MM.1S (cell line): Measurements from ENCODE around the gene CACNA1C.

Experiments used
- DNase-seq: peaks from one replicate; pipeline ENCODE4 v3.0.0-alpha.2; 2015
- H2AFZ ChIP-seq: fragments of 300-600 bp; sonication (generic); 2 replicates; pipeline ENCODE4 v1.6.0; 2016; ENCODE audit warnings: antibody characterized with exemption, low read length
- H3F3A ChIP-seq: fragments of 300-600 bp; sonication (generic); 2 replicates; pipeline ENCODE4 v1.6.1; 2016; ENCODE audit warnings: mild to moderate bottlenecking, antibody characterized with exemption, low read length, moderate library complexity, mixed read lengths; ENCODE audit not compliant: insufficient read depth
- H3K27ac ChIP-seq: fragments of 300-600 bp; sonication (generic); 2 replicates; pipeline ENCODE4 v1.5.1; 2016; ENCODE audit warnings: mild to moderate bottlenecking, low read length
- H3K27me3 ChIP-seq: fragments of 300-600 bp; sonication (generic); replicated peaks from 2 replicates; pipeline ENCODE4 v1.6.0; 2016; ENCODE audit warnings: low read length; ENCODE audit not compliant: insufficient read depth
- H3K36me3 ChIP-seq: fragments of 300-600 bp; sonication (generic); replicated peaks from 2 replicates; pipeline ENCODE4 v1.6.1; 2016; ENCODE audit warnings: mild to moderate bottlenecking, low read length, mixed read lengths; ENCODE audit not compliant: insufficient read depth
- H3K4me1 ChIP-seq: fragments of 300-600 bp; sonication (generic); 2 replicates; pipeline ENCODE4 v1.6.1; 2016; ENCODE audit warnings: low read length, mixed read lengths
- H3K4me2 ChIP-seq: fragments of 300-600 bp; sonication (generic); 2 replicates; pipeline ENCODE4 v1.6.0; 2016; ENCODE audit warnings: low read depth, low read length
- H3K4me3 ChIP-seq: fragments of 300-600 bp; sonication (generic); 2 replicates; pipeline ENCODE4 v1.5.1; 2016; ENCODE audit warnings: low read length, mixed read lengths
- H3K79me2 ChIP-seq: fragments of 300-600 bp; sonication (generic); 2 replicates; pipeline ENCODE4 v1.6.1; 2016; ENCODE audit warnings: mixed run types, low read length, mixed read lengths
- H3K9ac ChIP-seq: fragments of 300-600 bp; sonication (generic); 2 replicates; pipeline ENCODE4 v1.6.1; 2016; ENCODE audit warnings: low read length, mixed read lengths
- H3K9me2 ChIP-seq: fragments of 300-600 bp; sonication (generic); replicated peaks from 2 replicates; pipeline ENCODE4 v1.6.1; 2016; ENCODE audit warnings: mild to moderate bottlenecking, low read length, mixed read lengths; ENCODE audit not compliant: insufficient read depth
- H3K9me3 ChIP-seq: fragments of 300-600 bp; sonication (generic); replicated peaks from 2 replicates; pipeline ENCODE4 v1.6.1; 2016; ENCODE audit warnings: mild to moderate bottlenecking, low read length, mixed read lengths; ENCODE audit not compliant: insufficient read depth
- H4K20me1 ChIP-seq: fragments of 300-600 bp; sonication (generic); 2 replicates; pipeline ENCODE4 v1.6.1; 2016; ENCODE audit warnings: mild to moderate bottlenecking, low read length, moderate library complexity, mixed read lengths; ENCODE audit not compliant: insufficient read depth
- EZH2 ChIP-seq: fragments of 300-600 bp; sonication (generic); optimal IDR thresholded peaks from 2 replicates; pipeline ENCODE3; 2017; ENCODE audit warnings: low read depth, mild to moderate bottlenecking, antibody characterized with exemption, low read length, mixed read lengths
- EZH2phosphoT487 ChIP-seq: fragments of 300-600 bp; sonication (generic); IDR thresholded peaks from 2 replicates; pipeline ENCODE4 v1.6.1; 2018; ENCODE audit warnings: antibody characterized with exemption, low read length
- TF ChIP-seq, protein P1 (sequence below): fragments of 300-600 bp; sonication (generic); IDR thresholded peaks from 2 replicates; pipeline ENCODE4 v1.5.1; 2016; ENCODE audit warnings: antibody characterized with exemption, low read length, mixed read lengths

CACNA1C gene

GRCh38 chr12:2697057-2697800 is 644.4 kb downstream of the CACNA1C start:
- TF ChIP-seq EZH2phosphoT487 (no peak), EZH2 (no peak)
- TF ChIP-seq, protein P1, sequence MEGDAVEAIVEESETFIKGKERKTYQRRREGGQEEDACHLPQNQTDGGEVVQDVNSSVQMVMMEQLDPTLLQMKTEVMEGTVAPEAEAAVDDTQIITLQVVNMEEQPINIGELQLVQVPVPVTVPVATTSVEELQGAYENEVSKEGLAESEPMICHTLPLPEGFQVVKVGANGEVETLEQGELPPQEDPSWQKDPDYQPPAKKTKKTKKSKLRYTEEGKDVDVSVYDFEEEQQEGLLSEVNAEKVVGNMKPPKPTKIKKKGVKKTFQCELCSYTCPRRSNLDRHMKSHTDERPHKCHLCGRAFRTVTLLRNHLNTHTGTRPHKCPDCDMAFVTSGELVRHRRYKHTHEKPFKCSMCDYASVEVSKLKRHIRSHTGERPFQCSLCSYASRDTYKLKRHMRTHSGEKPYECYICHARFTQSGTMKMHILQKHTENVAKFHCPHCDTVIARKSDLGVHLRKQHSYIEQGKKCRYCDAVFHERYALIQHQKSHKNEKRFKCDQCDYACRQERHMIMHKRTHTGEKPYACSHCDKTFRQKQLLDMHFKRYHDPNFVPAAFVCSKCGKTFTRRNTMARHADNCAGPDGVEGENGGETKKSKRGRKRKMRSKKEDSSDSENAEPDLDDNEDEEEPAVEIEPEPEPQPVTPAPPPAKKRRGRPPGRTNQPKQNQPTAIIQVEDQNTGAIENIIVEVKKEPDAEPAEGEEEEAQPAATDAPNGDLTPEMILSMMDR = no peak
- H2AFZ ChIP-seq = no peak overlapping the region
- H3K9me2 ChIP-seq = no peaks in the 10 kb centered on the region
- H3K9ac ChIP-seq = no peak overlapping the region
- no peaks in the 10 kb centered on the region for H3K36me3 ChIP-seq
- H3F3A ChIP-seq = peaks cover 2% of the 10 kb centered on the region; the same call in 1 of the 2 replicates
- no peaks in the 10 kb centered on the region for H3K79me2 ChIP-seq
- H3K4me1 ChIP-seq = no peaks in the 10 kb centered on the region
- no peak overlapping the region for H3K4me2 ChIP-seq
- H4K20me1 ChIP-seq = no peaks in the 10 kb centered on the region
- H3K9me3 ChIP-seq = no peaks in the 10 kb centered on the region
- H3K27ac ChIP-seq = no peak overlapping the region
- DNase-seq = no peak
- 0 out of 2 replicates have a peak, but pooled peaks cover 6% of the 10 kb centered on the region for H3K27me3 ChIP-seq
- no peak overlapping the region for H3K4me3 ChIP-seq

DNA sequence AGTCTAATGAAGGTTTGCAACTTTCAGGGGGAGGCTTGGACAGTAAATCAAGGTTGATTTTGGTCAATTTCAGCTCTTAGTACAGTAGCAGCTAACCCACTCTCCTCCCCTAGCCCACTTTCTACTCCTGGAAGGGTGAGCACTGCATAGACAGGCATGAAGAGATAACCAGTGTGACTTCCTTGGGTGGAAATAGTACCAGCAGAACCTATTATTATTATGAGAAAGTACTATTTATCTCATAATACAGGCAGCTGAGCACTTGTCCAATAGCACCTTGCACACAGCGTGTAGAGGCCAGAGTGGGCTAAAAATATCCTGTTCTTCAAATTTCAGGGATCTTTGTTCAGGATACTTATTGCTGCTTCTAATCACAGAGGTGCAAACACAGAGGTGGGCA is 645.8 kb downstream of the CACNA1C start:
- Histone ChIP-seq H2AFZ (no peak overlapping the region), H3K79me2 (no peaks in the 10 kb centered on the region), H3K27me3 (0 out of 2 replicates have a peak, but pooled peaks cover 6% of the 10 kb centered on the region), H3K9me3 (no peaks in the 10 kb centered on the region), H3K4me3 (no peak overlapping the region), H3K27ac (no peak overlapping the region), H3K4me2 (no peak overlapping the region), H3F3A (no peaks in the 10 kb centered on the region), H3K9me2 (no peaks in the 10 kb centered on the region), H3K4me1 (no peaks in the 10 kb centered on the region), H3K36me3 (no peaks in the 10 kb centered on the region), H3K9ac (no peak overlapping the region), H4K20me1 (no peaks in the 10 kb centered on the region)
- TF ChIP-seq EZH2 (no peak), EZH2phosphoT487 (no peak)
- TF ChIP-seq, protein P1 = no peak
- DNase-seq = no peak

GRCh38 chr12:2710701-2711100 is 657.9 kb downstream of the CACNA1C start:
- no peak overlapping the region for H2AFZ ChIP-seq
- H3K9me2 ChIP-seq = no peaks in the 10 kb centered on the region
- no peak overlapping the region for H3K27ac ChIP-seq
- H3K4me1 ChIP-seq = no peaks in the 10 kb centered on the region
- no peak overlapping the region for H3K4me3 ChIP-seq
- H3K79me2 ChIP-seq = no peaks in the 10 kb centered on the region
- DNase-seq = no peak
- H3F3A ChIP-seq = no peaks in the 10 kb centered on the region
- no peak overlapping the region for H3K4me2 ChIP-seq
- TF ChIP-seq EZH2 (no peak), EZH2phosphoT487 (no peak)
- TF ChIP-seq, protein P1 = no peak
- no peaks in the 10 kb centered on the region; the same call in 1 of the 2 replicates for H3K27me3 ChIP-seq
- H4K20me1 ChIP-seq = no peaks in the 10 kb centered on the region
- H3K9me3 ChIP-seq = no peaks in the 10 kb centered on the region
- H3K9ac ChIP-seq = no peak overlapping the region
- H3K36me3 ChIP-seq = no peaks in the 10 kb centered on the region
